ENCODE data around the gene YWHAH.

YWHAH gene

GRCh38 chr22:31912407-31912743, 32.0 kb upstream of the YWHAH start:
- no peak for TF ChIP-seq CTCF (conservative IDR thresholded peaks at IDR 0.05)
- no peak overlapping the region for H3K27ac ChIP-seq

GRCh38 chr22:31915586-31915985, 28.7 kb upstream of the YWHAH start:
- no peak for TF ChIP-seq CTCF (conservative IDR thresholded peaks at IDR 0.05)
- H3K27ac ChIP-seq: no peak overlapping the region

GRCh38 chr22:31917227-31917921, 27.0 kb upstream of the YWHAH start:
- no peak for TF ChIP-seq CTCF (conservative IDR thresholded peaks at IDR 0.05)
- H3K27ac ChIP-seq: no peak overlapping the region

GRCh38 chr22:31919730-31920129, 24.6 kb upstream of the YWHAH start:
- TF ChIP-seq CTCF (conservative IDR thresholded peaks at IDR 0.05): no peak
- no peak overlapping the region for H3K27ac ChIP-seq

GRCh38 chr22:31920306-31920705, 24.0 kb upstream of the YWHAH start:
- no peak for TF ChIP-seq CTCF (conservative IDR thresholded peaks at IDR 0.05)
- H3K27ac ChIP-seq: no peak overlapping the region

GRCh38 chr22:31921106-31921505, 23.2 kb upstream of the YWHAH start:
- no peak for TF ChIP-seq CTCF (conservative IDR thresholded peaks at IDR 0.05)
- H3K27ac ChIP-seq: no peak overlapping the region

- no peak overlapping the region for H3K27ac ChIP-seq
- no peak for TF ChIP-seq CTCF (conservative IDR thresholded peaks at IDR 0.05)
Measured at GRCh38 chr22:31922534-31922933, 21.8 kb upstream of the YWHAH start.
